GM21717 (cell line): ENCODE data around the gene ROR1.
"Not testable (repeated sequence)": the region's sequence is repeated elsewhere in the genome, so short reads cannot be mapped to it uniquely, and the experiment has no call there.

ENCODE experiments used
- ATAC-seq: cut with Tn5 transposase; IDR thresholded peaks from one replicate; pipeline ENCODE4 v1.9.1; 2021; ENCODE audit warnings: mild to moderate bottlenecking, moderate library complexity; ENCODE audit not compliant: unreplicated experiment

ROR1 gene

GRCh38 chr1:63757334-63757733, 16.5 kb upstream of the ROR1 start:
- no peak for ATAC-seq

GRCh38 chr1:63758791-63759190, 15.0 kb upstream of the ROR1 start:
- no peak for ATAC-seq

GRCh38 chr1:63759778-63760177, 14.0 kb upstream of the ROR1 start:
- no peak for ATAC-seq

- no peak for ATAC-seq
Measured at GRCh38 chr1:63770381-63770780, 3.4 kb upstream of the ROR1 start.

GRCh38 chr1:63772201-63772600, 1.6 kb upstream of the ROR1 start:
- ATAC-seq = no peak

- no peak for ATAC-seq
Measured at GRCh38 chr1:63772876-63773275, 941 bp upstream of the ROR1 start.

GRCh38 chr1:63773496-63773814, 362 bp upstream of the ROR1 start:
- no peak for ATAC-seq

GRCh38 chr1:63774617-63775417, 1.0 kb downstream of the ROR1 start:
- no peak for ATAC-seq

- no peak for ATAC-seq
Measured at GRCh38 chr1:63775418-63776127, 1.8 kb downstream of the ROR1 start.

- ATAC-seq = no peak
Measured at GRCh38 chr1:63777286-63777685, 3.5 kb downstream of the ROR1 start.

- no peak for ATAC-seq
Measured at GRCh38 chr1:63777965-63778880, 4.4 kb downstream of the ROR1 start.

- ATAC-seq = no peak
Measured at GRCh38 chr1:63779338-63780211, 5.8 kb downstream of the ROR1 start.

- ATAC-seq = no peak
Measured at GRCh38 chr1:63780565-63780964, 6.7 kb downstream of the ROR1 start.

GRCh38 chr1:63782982-63783381, 9.2 kb downstream of the ROR1 start:
- ATAC-seq = no peak

GRCh38 chr1:63784083-63784482, 10.3 kb downstream of the ROR1 start:
- ATAC-seq = no peak

GRCh38 chr1:63784489-63785390, 10.9 kb downstream of the ROR1 start:
- ATAC-seq = no peak

- not testable (repeated sequence) for ATAC-seq
Measured at GRCh38 chr1:63787270-63787669, 13.5 kb downstream of the ROR1 start.

GRCh38 chr1:63787875-63788274, 14.1 kb downstream of the ROR1 start:
- ATAC-seq = no peak

GRCh38 chr1:63789856-63790605, 16.2 kb downstream of the ROR1 start:
- ATAC-seq = no peak
